Measurements from ENCODE around the gene EML3.

DNA sequence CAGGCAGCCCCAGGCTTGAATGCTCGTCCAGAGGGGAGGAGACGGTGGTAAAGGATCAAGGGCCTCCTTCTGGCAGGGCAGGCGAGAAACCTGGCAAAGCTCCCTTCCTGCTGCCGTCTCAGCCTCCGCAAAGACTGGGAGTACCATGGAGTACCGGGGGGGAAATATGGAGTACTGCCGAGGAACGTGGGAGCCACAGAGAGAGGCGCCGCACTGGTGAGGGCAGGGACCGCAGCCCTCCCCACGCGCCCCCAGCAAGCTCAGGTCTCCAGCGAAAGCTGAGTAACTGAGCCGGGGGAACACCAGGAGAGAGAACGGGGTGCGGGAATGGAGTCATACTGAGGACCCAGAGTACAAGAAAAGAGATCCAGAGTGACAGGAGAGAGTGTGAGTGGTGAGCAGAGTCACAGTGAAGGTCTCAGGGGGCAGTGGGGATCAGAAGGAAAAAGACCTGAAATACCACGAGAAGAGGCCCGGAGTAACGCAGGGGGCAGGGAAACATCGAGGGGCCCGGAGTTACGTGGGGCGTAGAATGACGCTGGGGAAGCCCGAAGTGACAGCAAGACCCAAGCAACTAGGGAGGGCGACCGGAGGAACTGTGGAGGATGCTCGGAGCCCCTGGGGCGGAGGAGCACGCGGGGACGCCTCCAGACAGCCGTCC, 740 bp downstream of the EML3 start:
- TF ChIP-seq, protein P1, sequence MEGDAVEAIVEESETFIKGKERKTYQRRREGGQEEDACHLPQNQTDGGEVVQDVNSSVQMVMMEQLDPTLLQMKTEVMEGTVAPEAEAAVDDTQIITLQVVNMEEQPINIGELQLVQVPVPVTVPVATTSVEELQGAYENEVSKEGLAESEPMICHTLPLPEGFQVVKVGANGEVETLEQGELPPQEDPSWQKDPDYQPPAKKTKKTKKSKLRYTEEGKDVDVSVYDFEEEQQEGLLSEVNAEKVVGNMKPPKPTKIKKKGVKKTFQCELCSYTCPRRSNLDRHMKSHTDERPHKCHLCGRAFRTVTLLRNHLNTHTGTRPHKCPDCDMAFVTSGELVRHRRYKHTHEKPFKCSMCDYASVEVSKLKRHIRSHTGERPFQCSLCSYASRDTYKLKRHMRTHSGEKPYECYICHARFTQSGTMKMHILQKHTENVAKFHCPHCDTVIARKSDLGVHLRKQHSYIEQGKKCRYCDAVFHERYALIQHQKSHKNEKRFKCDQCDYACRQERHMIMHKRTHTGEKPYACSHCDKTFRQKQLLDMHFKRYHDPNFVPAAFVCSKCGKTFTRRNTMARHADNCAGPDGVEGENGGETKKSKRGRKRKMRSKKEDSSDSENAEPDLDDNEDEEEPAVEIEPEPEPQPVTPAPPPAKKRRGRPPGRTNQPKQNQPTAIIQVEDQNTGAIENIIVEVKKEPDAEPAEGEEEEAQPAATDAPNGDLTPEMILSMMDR (optimal IDR thresholded peaks at IDR 0.05 in 1 of 3, IDR thresholded peaks at IDR 0.05 in 1 of 3, conservative IDR thresholded peaks at IDR 0.05 in 1 of 3; ENCODE audit: extremely low read depth in 1 of 3, insufficient read depth in 2 of 3, low read length in 3 of 3): no peak
- no peak for TF ChIP-seq EZH2 (IDR thresholded peaks at IDR 0.05; ENCODE audit: low read length)

All from keratinocyte (primary cell).